Activated T-cell treated with anti-CD3 and anti-CD28 coated beads for 48 hours (primary cell): ENCODE measurements around the gene ISM1.
A peak's percentile ranks its signal among the peaks of the same experiment; 100 is the strongest.

Source experiments
- DNase-seq: peaks from one replicate; pipeline ENCODE4 v3.0.0-alpha.2; 2020; ENCODE audit warnings: low read depth

ISM1 gene

DNA sequence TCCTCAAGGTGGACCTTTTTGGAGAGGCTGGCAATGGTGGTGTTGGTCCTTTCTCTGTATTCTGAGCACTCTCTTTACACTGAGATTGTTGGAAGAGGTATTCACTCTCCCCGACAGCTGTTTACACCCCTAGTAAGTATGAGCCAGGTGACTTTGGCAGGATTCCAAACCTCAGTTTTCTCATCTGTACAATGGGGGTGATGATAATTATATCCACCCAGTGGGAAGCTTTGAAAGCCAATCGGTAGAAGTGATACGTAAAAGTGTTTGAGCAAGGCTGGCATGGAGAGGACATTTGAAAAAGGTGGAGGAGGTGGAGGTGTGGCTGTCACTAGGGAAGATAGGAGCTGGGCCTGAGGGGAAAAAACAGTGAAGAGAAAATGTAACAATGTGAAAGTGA lies 35.5 kb downstream of the ISM1 start:
- DNase-seq = no peak

DNA sequence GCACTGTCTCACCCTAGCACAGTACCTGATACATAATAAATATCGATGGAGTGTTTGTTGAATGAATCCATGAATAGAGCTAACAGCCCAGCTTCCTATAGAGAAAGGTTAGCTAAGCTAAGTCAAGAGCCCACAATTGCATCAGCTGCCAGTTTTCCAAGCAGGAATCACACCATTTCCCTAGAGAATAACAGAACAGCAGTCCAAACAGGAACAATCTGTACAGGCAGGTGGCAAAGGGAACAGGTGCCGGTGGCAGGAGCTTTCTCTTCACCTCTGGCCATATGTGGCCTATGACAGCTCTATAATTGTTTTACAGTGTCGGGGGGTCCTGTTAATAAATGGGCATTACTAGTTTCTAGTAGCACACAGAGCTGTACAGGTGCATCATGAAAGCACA lies 38.8 kb downstream of the ISM1 start:
- no peak for DNase-seq

DNA sequence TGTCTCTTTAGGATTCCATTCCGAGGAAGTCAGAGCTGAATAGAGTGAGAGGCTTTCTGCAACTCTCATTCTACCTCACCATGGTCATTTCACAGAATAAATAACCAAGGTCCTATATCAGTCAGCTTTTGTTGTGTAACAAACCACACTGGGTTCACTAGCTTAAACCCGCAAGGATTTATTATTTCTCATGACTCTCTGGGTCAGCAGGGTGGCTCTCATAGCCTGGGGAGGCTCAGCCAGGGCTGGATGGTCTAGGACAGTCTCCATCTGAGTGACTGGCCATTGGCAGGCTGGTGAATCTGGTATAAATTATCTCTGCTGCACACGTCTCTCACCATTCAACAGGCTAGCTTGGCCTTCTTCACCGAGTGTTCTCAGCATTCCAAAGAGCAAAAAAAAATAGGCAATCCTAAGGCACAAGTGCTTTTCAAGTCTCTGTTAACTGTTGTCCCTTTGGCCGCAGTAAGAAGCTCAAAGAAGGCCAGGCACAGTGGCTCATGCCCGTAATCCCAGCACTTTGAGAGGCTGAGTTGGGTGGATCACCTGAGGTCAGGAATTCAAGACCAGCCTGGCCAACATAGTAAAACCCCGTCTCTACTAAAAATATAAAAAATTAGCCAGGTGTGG lies 39.7 kb downstream of the ISM1 start:
- no peak for DNase-seq

DNA sequence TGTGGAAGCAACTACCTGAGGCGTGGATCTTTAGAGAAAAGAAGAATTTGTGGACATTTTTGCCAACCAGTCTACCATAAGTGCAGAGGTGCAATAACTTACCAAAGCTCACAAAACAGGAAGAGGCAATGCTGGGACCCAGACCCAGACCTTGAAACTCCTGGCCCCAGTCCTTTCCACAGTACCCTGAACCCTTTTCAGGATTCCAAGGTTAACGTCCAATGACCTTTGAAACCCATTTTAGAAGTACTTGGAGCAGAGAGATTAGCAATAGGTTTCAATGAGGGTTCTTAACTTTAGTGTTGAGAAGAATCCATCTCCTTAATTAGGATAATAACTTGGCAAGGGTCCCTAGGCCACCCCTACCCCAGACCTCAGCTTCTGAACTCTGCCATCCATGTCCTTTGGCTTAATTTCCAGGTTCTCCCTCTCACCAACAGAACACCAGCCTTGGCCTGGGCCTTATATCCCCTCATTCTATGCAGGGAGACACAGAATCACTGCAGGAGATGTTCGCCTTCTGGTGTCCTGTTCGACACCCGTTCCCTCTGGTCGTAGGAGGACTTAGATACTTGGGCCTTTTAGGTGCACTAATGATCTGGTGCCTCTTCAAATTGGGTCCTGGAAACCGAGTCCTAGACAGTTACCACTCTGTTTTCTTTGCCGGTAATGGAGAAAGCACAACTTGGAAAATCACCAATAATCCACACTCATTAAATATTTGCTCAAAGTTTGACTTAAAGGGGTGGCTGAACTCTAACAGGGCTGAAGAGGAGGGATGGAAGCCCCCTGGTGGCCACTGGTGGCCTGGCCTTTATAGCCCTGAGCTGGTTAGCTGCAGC lies 40.6 kb downstream of the ISM1 start:
- DNase-seq = peak; percentile 56

DNA sequence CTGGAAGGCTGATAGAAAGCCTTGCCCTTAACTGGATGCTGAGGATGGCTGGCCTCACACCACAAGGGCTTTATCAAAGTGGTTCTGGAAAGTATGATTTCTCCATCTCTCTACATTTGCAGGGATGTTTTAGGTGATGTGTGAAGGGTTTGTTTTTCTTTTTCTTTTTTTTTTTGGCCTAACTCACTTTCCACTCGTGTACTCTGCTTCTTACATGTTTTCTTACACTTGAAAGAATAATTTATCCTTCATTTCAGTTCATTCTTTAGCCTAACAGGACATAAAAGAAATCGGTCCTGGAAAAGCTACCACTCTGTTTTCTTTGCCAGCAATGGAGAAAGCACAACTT lies 41.2 kb downstream of the ISM1 start:
- DNase-seq = no peak

DNA sequence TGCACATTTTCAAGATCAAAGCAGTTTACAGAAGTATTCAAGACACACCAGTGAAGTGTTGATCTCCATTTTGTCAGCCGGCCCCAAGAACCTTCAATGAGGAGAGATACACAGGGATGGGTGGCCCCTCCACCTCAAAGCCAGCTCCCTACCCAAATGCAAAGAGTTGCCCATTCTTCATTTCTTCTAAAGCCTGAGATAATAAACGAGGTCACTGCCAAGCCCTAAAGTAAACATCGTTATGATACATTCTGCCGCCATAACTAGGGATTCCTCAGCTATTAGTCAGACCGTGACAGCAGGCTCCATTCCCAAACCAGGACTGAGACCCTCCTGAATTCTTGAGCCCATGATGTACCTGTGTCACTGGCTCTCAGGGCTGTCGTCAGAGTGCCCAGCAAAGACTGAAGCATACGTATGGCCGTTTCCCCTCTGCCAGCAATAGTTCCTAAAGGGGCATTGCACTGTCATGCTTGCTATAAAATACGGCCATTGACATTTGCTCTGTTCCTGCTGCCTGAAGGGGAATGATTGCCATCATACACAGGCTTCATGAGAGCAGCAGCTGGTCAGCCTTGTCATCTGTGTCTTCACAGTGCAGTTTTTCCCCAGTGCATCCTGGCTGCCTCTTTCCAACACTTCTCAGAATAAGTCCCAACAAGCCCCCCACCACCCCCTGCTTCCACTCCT lies 41.7 kb downstream of the ISM1 start:
- no peak for DNase-seq

DNA sequence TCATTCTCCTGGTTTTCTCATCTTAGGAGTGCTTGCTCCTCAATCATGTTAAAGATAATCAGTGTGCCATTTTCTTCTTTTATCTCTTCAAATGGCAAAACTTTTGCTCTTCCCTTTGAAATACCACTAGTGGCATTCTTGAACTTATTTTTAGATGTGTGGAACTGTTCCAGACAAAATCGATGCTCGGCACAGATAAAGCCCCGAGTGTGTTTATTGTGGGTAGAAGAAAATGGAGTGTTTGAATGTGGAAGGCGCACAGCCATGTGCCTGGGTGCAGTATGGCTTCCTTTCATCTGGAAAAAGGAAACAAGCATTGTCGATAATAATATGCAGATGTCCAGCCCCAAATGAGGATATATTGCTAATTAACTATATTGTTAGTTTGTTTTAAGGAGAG lies 42.4 kb downstream of the ISM1 start:
- no peak for DNase-seq

DNA sequence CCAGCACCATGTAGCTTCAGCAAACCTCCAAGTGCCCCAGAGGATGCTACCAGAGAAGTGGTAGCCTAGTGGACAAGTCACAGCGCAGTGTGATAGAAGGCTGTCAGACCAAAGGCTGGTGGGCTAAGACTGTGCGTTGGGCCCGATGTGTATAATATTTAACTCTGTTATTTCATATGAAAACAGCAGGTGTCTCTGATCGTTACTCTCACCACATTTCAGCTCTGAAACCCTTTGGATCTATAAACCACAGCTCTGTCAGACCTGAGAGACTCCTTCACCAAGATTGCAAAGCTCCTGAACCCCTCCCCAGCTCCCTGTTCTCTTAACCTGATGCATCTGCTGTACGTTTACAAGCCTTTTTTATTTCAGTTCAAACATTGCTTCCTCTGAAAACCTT lies 43.8 kb downstream of the ISM1 start:
- DNase-seq = no peak

DNA sequence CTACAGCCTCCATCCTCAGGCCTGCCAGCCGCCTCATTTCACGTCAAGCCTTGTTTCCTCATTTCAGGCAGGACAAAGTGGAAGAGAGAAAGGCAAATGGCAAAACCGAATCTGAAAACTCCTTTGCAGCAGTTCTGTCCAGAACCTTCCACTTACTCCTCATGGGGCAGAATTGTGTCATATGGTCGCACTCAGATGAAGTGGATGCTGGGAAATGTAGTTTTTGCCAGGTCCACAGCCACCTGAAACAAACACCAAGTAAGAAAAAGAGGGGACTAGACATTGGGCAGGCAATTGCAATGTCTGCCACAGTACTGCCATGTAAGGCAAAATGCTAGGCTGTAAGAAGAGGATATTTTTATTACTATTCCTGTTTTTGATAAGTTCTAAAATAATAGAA lies 44.9 kb downstream of the ISM1 start:
- no peak for DNase-seq

DNA sequence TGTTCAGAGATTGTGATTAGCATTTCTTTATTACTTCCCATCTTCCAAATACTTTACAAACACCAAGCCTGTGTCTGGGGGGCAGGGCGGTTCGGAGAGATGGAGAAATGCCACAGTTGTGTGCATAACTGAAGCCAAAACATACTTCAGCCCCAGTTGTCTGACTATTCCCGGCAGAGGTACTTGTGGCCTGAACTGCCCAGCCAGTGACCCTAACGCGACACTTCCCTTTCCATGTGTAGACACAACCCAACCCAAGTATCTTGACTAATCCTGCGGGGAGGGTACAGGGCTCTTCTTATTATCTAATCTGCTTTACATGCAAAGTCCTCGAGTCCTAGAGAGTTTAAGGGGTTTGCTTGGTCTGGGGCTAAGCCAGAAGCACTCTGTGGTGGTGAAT lies 46.2 kb downstream of the ISM1 start:
- DNase-seq = no peak

DNA sequence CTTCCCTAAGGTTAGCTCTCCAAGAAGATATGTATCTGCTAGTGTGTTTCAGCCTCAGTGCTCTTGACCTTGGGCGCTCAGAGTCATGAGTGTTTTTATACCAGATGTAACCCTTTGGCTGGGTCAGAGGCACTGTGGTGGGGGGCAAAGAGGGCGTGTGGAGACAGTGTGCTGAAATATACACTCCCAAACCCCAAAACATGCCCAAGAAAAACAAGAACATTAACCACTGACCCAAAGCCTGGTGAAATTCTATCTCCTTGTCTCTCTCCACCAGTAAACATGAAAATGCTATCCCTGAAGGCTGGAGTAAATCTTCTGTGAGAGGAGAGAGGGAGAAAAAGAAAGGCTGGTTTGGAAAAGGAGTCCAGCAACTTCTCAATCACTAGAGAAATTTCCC lies 47.9 kb downstream of the ISM1 start:
- DNase-seq = no peak

DNA sequence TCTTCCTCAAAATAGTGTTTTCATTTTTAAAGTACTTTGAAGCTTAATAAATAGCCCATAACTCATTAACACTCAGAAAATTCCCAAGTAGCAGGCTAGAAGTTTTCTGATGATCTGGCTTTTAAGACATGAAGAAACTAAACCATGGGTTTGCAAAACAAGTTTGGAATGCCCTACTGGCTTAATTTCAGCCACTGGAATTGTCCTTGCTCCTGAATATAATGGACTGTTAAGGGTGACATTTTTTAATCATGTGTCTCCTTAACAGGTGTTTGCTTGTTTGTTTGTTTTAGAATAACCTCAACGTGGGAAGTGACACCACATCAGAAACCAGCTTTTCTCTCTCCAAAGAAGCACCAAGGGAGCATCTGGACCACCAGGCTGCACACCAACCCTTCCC lies 49.1 kb downstream of the ISM1 start:
- no peak for DNase-seq

DNA sequence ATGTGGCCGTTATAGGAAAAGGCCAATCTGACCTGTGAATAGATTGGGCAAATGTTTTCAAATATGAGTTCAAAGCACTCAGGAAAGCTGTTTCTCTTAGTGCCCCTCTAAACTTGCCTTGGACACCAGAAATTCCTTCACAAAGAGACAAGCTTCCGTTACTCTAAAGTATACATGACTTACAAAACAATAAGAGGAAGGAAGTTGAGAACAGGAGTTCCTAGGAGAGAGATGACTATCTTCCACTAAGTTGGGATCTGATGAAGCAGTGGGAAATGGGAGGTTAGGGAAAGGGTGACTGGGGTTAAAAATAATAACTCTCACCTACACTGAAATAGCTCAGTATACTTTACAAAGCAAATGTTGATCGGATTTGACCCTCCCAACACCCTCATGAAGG lies 50.0 kb downstream of the ISM1 start:
- no peak for DNase-seq

DNA sequence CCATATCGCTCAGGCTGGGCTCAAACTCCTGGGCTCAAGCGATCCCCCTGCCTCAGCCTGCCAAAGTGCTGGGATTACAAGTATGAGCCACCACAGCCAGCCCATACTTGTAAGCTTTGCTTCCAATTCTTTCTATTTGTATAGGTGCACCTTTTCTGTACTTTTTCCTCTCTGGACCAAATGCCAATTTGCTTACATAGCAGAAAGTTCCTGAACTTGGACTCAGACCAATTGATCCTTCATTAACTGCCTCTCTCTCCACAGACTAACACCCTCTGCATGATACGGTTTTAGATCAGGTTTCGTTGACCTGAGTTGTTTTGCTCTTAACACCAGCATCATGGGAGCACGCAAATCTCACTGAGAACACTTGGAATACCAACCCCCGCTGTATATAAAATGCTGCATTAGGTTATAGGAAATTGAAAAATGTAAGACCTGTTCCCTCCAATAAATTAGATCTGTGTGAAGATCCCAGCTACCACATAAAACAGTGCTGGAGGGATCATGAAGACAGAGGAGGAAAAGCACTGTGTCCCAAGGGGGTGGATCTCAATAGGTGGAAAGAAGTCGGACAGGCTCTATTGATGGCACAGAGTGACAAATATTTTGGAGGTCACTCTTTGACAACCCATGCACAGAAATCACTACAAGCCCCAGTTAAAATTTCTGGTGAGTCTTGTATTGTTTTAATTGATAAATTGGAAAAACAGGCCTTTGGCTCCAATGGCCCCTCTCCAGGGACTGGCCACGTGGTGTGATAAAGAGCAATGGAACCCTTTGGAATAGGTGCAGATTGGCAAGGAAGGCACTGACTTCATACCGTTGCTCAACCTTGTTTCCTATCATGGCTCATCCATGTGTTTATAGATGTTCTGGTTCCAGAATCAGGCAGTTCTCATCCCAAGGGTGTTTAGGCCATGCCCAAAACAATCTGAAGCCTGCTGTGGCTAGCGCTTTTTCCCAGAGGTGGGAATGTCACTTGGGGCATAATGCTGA lies 51.2 kb downstream of the ISM1 start:
- no peak for DNase-seq

DNA sequence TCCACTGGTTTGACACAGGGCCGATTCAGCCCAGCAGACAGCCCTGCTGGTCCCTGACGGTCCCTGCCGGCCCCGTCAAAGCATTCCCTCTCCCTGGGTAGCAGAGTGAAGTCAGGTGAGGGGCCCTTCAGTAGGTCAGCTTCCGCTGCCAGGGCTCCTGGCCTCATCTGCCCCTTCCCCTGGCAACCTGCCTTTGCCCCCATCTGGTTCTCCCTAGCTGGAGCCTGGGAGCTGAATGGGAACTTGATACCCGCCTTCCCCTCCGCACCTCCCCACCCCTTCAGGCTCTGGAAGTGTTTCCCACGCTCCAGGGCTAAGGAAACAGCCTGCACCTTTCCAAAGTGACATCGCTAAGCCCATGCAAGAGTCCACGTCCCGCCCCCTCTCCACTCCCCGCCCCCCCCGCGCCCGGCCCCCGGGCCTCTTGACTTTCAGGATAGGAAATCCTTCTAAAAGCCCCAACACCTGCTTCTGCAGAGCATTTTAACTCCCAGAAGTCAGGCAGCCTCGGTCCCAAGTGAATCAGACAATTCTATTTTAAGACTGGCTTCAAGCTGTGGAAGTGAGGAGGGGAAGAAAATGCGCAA lies 53.3 kb downstream of the ISM1 start:
- no peak for DNase-seq

DNA sequence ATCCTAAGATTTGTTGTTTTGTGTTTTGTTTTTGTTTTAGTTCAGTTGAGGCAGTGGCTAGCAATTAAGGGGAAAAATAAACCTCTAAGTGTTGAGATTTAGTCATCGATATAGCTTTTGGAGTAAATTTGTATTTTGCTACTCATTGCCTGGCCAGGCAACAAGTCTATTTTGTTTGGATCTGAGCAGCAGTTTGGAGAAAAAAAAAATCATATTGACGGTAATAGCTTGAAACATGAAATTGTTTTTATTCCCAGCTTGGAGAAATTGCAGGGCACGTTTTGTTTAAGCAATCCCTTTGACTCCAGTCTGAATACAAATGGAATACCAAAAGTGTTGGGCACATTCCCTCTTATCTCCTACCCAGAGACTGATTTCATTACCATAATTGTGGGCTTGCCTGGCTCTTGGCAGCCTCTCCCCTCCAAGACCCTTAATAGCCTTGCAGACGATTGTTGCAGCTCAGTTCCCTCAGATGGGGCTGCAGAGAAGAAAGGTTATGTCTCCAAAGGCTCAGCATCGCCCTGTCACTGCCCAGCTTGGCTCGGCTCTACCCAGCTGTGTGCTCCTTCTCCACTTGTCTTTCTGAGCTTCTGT lies 56.0 kb downstream of the ISM1 start:
- no peak for DNase-seq

DNA sequence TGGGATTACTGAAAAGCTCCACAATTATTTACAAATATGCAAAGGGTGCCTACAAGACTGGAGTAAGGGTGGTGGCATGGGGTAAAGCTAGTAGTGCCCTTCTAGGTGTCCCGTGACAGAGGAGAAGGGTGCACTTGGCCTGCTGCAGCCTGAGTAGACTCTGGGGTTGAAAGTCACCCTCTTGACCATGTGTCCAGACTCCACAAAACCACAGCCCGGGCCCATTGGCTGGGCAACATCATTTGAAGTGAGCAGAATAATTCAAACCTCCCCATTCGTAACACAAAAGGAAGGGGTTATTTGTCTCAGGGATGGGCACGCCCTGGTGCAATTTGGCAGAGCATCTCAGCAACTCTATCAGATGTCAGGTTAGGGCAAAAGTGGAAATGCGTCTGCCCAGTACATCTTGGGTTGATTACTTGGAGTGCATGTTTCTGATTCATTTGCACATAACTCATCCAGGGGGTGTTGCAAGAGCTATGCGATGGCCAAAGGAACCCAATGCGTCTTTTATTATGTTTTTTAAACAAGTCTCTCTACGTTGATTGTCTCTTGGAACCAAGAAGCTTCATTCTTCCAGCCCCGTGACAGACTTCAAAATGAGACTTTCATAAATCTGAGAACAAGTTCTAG lies 56.7 kb downstream of the ISM1 start:
- no peak for DNase-seq

DNA sequence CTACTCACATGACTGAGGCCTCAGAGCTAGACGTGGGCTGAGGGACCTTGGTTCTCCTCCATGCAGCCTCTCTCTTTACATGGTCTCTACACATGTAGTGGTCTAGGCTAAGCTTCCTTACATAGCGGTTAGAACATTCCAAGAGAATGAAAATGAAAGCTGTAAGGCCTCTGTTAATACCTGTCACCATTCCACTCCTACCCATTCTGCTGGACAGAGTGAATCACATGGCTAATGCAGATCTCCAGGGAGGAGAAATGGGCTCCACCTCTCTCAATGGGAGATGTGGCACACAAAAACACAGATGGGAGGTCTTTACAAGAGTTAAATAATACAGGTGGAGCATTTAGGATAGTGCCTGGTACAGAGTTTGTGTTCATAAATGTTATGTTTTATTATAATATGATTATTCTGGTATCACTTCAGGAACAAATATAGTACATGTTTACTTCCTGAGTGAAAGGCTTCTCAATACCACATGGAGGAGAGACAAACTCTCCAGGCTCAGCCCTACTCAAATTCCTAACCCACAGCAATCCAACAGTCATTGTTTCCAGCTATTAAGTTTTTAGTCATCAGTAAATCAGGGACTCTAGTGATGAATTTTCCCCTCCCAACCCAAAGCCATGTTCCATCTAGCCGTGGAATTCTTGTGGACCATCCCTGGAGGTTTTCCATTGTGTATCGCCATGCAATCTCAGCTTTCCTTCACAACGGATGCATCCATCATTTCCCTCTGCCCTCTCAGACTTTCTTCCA lies 57.9 kb downstream of the ISM1 start:
- DNase-seq = no peak

DNA sequence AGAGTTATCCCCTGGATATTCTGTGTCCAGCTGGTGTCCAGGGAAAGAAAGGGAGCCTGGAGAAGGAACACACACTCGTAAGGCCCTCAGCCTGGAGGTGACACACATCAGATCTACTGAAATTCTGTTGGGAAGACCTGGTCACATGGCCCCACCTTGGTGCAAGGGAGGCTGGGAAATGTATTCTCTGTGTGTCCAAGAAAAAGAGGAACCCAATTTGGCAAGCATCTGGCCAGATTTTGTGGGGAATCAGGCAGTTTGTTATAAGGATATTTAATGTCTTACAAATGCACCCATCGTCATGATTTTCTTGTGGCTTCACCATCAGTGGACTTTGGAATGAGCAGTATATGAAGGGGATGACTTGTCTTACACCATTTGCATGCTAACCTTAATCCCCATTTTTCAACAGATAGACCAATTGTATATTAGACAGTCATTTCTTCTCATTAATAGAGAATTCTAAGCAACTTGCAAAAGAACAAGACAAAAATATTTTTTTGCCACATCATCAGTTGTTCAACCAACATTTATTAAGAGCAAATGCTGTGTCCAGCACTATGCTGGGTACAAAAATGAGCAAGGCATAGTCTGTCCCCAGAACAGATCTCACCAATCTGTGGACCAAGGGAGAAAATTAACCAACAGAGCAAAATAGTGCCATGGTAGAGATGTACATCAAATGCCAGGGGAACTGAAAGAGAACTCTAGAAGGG lies 59.7 kb downstream of the ISM1 start:
- DNase-seq = no peak
